H1 (cell line): ENCODE data around the gene PPP1R14C. TPM values are rescaled to one million over a fixed set of nuclear protein-coding genes. Genes with fewer than 3 reads are reported as not detected.

Source experiments
- CTCF ChIA-PET: fragments of 300-600 bp; sonication (Branson Sonifier 250); formaldehyde crosslinking; loops from one replicate; lab custom pipeline; 2021; ENCODE audit not compliant: partially characterized antibody; lab: Charles Lee
- POLR2A ChIA-PET: fragments of 300-600 bp; sonication (Branson Sonifier 250); formaldehyde crosslinking; loops from one replicate; lab custom pipeline; 2021; ENCODE audit warnings: inconsistent platforms; ENCODE audit not compliant: partially characterized antibody; lab: Charles Lee
- DNase-seq, 2 experiments: peaks; one replicate each; pipeline versions ENCODE4 v3.0.0 to v3.0.0-alpha.2; 2010 to 2022; ENCODE audit warnings: low spot score in 2 of 2, low read depth in 1 of 2, mixed read lengths in 1 of 2
- FAIRE-seq: peaks from 2 replicates; lab custom pipeline; 2011; peaks lifted over from hg19 to GRCh38; lab: Jason Lieb, UNC
- H2AFZ ChIP-seq: 2 replicates; pipeline ENCODE4 v1.8.1; 2012; ENCODE audit warnings: low read length, inconsistent platforms
- H2AK5ac ChIP-seq: 2 replicates; pipeline ENCODE4 v1.6.1; 2013; ENCODE audit warnings: low read depth, low read length
- H2BK120ac ChIP-seq: replicated peaks from 2 replicates; pipeline ENCODE3; 2013; ENCODE audit warnings: low read depth, low read length, inconsistent platforms
- H2BK12ac ChIP-seq: 2 replicates; pipeline ENCODE4 v1.6.1; 2013; ENCODE audit warnings: low read depth, low read length
- H2BK15ac ChIP-seq: 2 replicates; pipeline ENCODE4 v1.6.1; 2013; ENCODE audit warnings: low read length
- H2BK20ac ChIP-seq: 2 replicates; pipeline ENCODE4 v1.6.1; 2013; ENCODE audit warnings: low read length
- H2BK5ac ChIP-seq: 2 replicates; pipeline ENCODE4 v1.6.1; 2013; ENCODE audit warnings: low read depth, low read length
- H3K14ac ChIP-seq: 2 replicates; pipeline ENCODE4 v1.6.1; 2013; ENCODE audit warnings: inconsistent platforms; ENCODE audit not compliant: insufficient read length
- H3K18ac ChIP-seq: 2 replicates; pipeline ENCODE4 v1.6.1; 2013; ENCODE audit warnings: low read length; ENCODE audit errors: extremely low read depth
- H3K23ac ChIP-seq: 2 replicates; pipeline ENCODE4 v1.6.1; 2013; ENCODE audit warnings: inconsistent platforms; ENCODE audit not compliant: insufficient read length
- H3K23me2 ChIP-seq: 2 replicates; pipeline ENCODE4 v1.6.1; 2013; ENCODE audit warnings: low read depth, low read length
- H3K27ac ChIP-seq: 2 replicates; pipeline ENCODE4 v1.6.1; 2011; ENCODE audit warnings: low read depth, low read length, inconsistent platforms
- H3K27me3 ChIP-seq, 4 experiments: replicated peaks in 1 of 4; 1 replicate in 1 of 4; 2 replicates in 3 of 4; pipeline versions ENCODE4 v1.6.1 to v1.8.1; 2011 to 2013; ENCODE audit warnings: low read length in 3 of 4, mild to moderate bottlenecking in 3 of 4, inconsistent platforms in 2 of 4, mixed read lengths in 2 of 4, moderate library complexity in 1 of 4; ENCODE audit not compliant: control insufficient read depth in 3 of 4, insufficient read depth in 3 of 4; ENCODE audit errors: extremely low read depth in 1 of 4
- H3K36me3 ChIP-seq, 4 experiments: 2 replicates each; pipeline versions ENCODE4 v1.6.1 to v1.8.1; 2011 to 2013; ENCODE audit warnings: mild to moderate bottlenecking in 4 of 4, low read length in 3 of 4, moderate library complexity in 2 of 4, control low read depth in 1 of 4, inconsistent platforms in 1 of 4; ENCODE audit not compliant: insufficient read depth in 4 of 4, control insufficient read depth in 2 of 4
- H3K4ac ChIP-seq: replicated peaks from 2 replicates; pipeline ENCODE3; 2013; ENCODE audit warnings: low read length, low read depth, mixed read lengths, inconsistent platforms; ENCODE audit not compliant: insufficient read length
- H3K4me1 ChIP-seq, 4 experiments: replicated peaks in 1 of 4; 1 replicate in 1 of 4; 2 replicates in 3 of 4; pipeline versions ENCODE4 v1.6.1 to v1.8.1; 2011 to 2013; ENCODE audit warnings: low read length in 3 of 4, inconsistent platforms in 2 of 4, mixed read lengths in 1 of 4; ENCODE audit not compliant: insufficient read depth in 4 of 4, control insufficient read depth in 3 of 4
- H3K4me2 ChIP-seq, 2 experiments: 2 replicates each; pipeline versions ENCODE4 v1.6.1 to v1.8.1; 2011 to 2013; ENCODE audit warnings: low read depth in 2 of 2, low read length in 2 of 2, control low read depth in 1 of 2, inconsistent platforms in 1 of 2, mild to moderate bottlenecking in 1 of 2; ENCODE audit not compliant: insufficient read depth in 1 of 2
- H3K4me3 ChIP-seq, 4 experiments: fragments of 200-600, 300-600 bp in 1 of 4; sonication (generic), shearing (Covaris generic), sonication (Bioruptor Twin) in 1 of 4; 2 replicates each; pipeline versions ENCODE4 v1.5.1 to v1.8.1; 2011 to 2016; ENCODE audit warnings: low read length in 4 of 4, low read depth in 3 of 4, control low read depth in 2 of 4, inconsistent platforms in 2 of 4, mild to moderate bottlenecking in 2 of 4, mixed read lengths in 1 of 4, moderate library complexity in 1 of 4; ENCODE audit not compliant: insufficient read depth in 2 of 4; ENCODE audit errors: extremely low read depth in 1 of 4
- H3K56ac ChIP-seq: replicated peaks from 2 replicates; pipeline ENCODE3; 2013; ENCODE audit warnings: low read depth, mild to moderate bottlenecking, mixed read lengths, low read length, inconsistent platforms; ENCODE audit not compliant: insufficient read length
- H3K79me1 ChIP-seq: 2 replicates; pipeline ENCODE4 v1.6.1; 2013; ENCODE audit warnings: low read depth, low read length, control low read depth
- H3K79me2 ChIP-seq, 2 experiments: 2 replicates each; pipeline versions ENCODE4 v1.6.1 to v1.8.1; 2012 to 2013; ENCODE audit warnings: low read length in 2 of 2, mild to moderate bottlenecking in 2 of 2, inconsistent platforms in 1 of 2; ENCODE audit not compliant: insufficient read depth in 2 of 2, control insufficient read depth in 1 of 2
- H3K9ac ChIP-seq, 4 experiments: replicated peaks in 1 of 4; 1 replicate in 1 of 4; 2 replicates in 3 of 4; pipeline versions ENCODE4 v1.6.1 to v1.8.1; 2011 to 2013; ENCODE audit warnings: low read depth in 3 of 4, low read length in 3 of 4, control low read depth in 2 of 4, mild to moderate bottlenecking in 2 of 4, moderate library complexity in 2 of 4, inconsistent platforms in 1 of 4; ENCODE audit errors: extremely low read depth in 1 of 4
- H3K9me3 ChIP-seq, 2 experiments: 2 replicates each; pipeline versions ENCODE4 v1.6.1 to v1.8.1; 2012 to 2013; ENCODE audit warnings: mild to moderate bottlenecking in 2 of 2, moderate library complexity in 2 of 2, control low read depth in 1 of 2, inconsistent platforms in 1 of 2, low read depth in 1 of 2, low read length in 1 of 2, mixed read lengths in 1 of 2; ENCODE audit not compliant: insufficient read depth in 2 of 2
- H4K20me1 ChIP-seq, 2 experiments: replicated peaks in 1 of 2; 2 replicates each; pipeline versions ENCODE3 to v1.8.1; 2011 to 2013; ENCODE audit warnings: inconsistent platforms in 2 of 2, low read length in 2 of 2, mild to moderate bottlenecking in 1 of 2; ENCODE audit not compliant: insufficient read depth in 2 of 2, control insufficient read depth in 1 of 2
- H4K5ac ChIP-seq: 2 replicates; pipeline ENCODE4 v1.6.1; 2013; ENCODE audit warnings: low read length, low read depth, mixed read lengths, inconsistent platforms; ENCODE audit not compliant: insufficient read length
- H4K8ac ChIP-seq: 2 replicates; pipeline ENCODE4 v1.8.0; 2013; ENCODE audit warnings: mild to moderate bottlenecking, moderate library complexity, low read length, inconsistent platforms; ENCODE audit not compliant: insufficient read depth; ENCODE audit errors: extremely low read depth
- H4K91ac ChIP-seq: replicated peaks from 2 replicates; pipeline ENCODE3; 2013; ENCODE audit warnings: low read length, mixed read lengths, inconsistent platforms; ENCODE audit not compliant: insufficient read length
- BACH1 ChIP-seq: IDR thresholded peaks from 2 replicates; pipeline ENCODE4 v1.6.1; 2012; ENCODE audit warnings: low read length, improper control_type of control experiment
- BRCA1 ChIP-seq: IDR thresholded peaks from 2 replicates; pipeline ENCODE4 v1.6.1; 2012; ENCODE audit warnings: low read depth, low read length, improper control_type of control experiment
- MAFK ChIP-seq: IDR thresholded peaks from 2 replicates; pipeline ENCODE4 v1.6.1; 2012; ENCODE audit warnings: low read depth, mild to moderate bottlenecking, improper control_type of control experiment, low read length
- SIN3A ChIP-seq, 2 experiments: IDR thresholded peaks in 1 of 2; conservative IDR thresholded peaks in 1 of 2; 2 replicates each; pipeline ENCODE4 v1.6.1; 2011 to 2012; ENCODE audit warnings: low read length in 2 of 2, improper control_type of control experiment in 1 of 2, low read depth in 1 of 2, mild to moderate bottlenecking in 1 of 2
- SIRT6 ChIP-seq: IDR thresholded peaks from one replicate; pipeline ENCODE4 v1.7.1; 2012; ENCODE audit warnings: low read length, inconsistent platforms
- SP4 ChIP-seq: IDR thresholded peaks from 2 replicates; pipeline ENCODE4 v1.6.1; 2012; ENCODE audit warnings: low read length, inconsistent platforms
- SRF ChIP-seq: IDR thresholded peaks from 2 replicates; pipeline ENCODE4 v1.6.1; 2011; ENCODE audit warnings: mild to moderate bottlenecking, low read depth, low read length, moderate library complexity
- TBP ChIP-seq: IDR thresholded peaks from 2 replicates; pipeline ENCODE4 v1.6.1; 2011; ENCODE audit warnings: low read depth, low read length, improper control_type of control experiment
- TCF12 ChIP-seq: IDR thresholded peaks from 2 replicates; pipeline ENCODE4 v1.6.1; 2011; ENCODE audit warnings: low read depth, mild to moderate bottlenecking, low read length
- ZNF274 ChIP-seq: IDR thresholded peaks from 2 replicates; pipeline ENCODE4 v1.7.0; 2012; ENCODE audit warnings: low read length, borderline replicate concordance; ENCODE audit errors: extremely low read depth
- WGBS, 2 experiments: shearing (Covaris generic) in 1 of 2; methylation state at CpG; one replicate each; pipeline versions ENCODE4 v1.1.6 to v1.1.7; 2013 to 2015; ENCODE audit warnings: low lambda C conversion rate in 2 of 2, mixed read lengths in 2 of 2, inconsistent platforms in 1 of 2, low coverage in 1 of 2, missing lambda C conversion rate in 1 of 2; ENCODE audit not compliant: insufficient replicate concordance in 2 of 2, insufficient coverage in 1 of 2, insufficient read length in 1 of 2; ENCODE audit errors: extremely low coverage in 1 of 2, missing lambda C conversion rate in 1 of 2; 5-methylcytosine and 5-hydroxymethylcytosine counted together
- polyA plus RNA-seq, 7 experiments: library from polyadenylated mRNA; depleted of rRNA in 3 of 7; stranded (reverse) in 5 of 7; unstranded in 2 of 7; fragments of >200 nt in 5 of 7; fragments of 200-250 nt in 2 of 7; gene quantifications; 1 replicate in 5 of 7; 2 replicates in 1 of 7; 4 replicates in 1 of 7; pipeline versions ENCODE4 v1.2.1 to v1.2.3, GENCODE V29; 2011 to 2013; ENCODE audit warnings: missing spikeins in 2 of 7, mixed read lengths in 2 of 7
- total RNA-seq: library from RNA; stranded (reverse); fragmentation: NEBNext Ultra II Directional; extraction: Animal tissue kit (Norgen Biotek cat#: 25700); gene quantifications from 2 replicates; pipeline ENCODE4 v1.2.1, GENCODE V29; 2021

Gene PPP1R14C
- total and polyA plus RNA-seq, 2 of the 8 experiments (the other 6 are each of a cell fraction or from before 2014, with no cell fraction given), result 0.30 to 0.61 TPM

DNA sequence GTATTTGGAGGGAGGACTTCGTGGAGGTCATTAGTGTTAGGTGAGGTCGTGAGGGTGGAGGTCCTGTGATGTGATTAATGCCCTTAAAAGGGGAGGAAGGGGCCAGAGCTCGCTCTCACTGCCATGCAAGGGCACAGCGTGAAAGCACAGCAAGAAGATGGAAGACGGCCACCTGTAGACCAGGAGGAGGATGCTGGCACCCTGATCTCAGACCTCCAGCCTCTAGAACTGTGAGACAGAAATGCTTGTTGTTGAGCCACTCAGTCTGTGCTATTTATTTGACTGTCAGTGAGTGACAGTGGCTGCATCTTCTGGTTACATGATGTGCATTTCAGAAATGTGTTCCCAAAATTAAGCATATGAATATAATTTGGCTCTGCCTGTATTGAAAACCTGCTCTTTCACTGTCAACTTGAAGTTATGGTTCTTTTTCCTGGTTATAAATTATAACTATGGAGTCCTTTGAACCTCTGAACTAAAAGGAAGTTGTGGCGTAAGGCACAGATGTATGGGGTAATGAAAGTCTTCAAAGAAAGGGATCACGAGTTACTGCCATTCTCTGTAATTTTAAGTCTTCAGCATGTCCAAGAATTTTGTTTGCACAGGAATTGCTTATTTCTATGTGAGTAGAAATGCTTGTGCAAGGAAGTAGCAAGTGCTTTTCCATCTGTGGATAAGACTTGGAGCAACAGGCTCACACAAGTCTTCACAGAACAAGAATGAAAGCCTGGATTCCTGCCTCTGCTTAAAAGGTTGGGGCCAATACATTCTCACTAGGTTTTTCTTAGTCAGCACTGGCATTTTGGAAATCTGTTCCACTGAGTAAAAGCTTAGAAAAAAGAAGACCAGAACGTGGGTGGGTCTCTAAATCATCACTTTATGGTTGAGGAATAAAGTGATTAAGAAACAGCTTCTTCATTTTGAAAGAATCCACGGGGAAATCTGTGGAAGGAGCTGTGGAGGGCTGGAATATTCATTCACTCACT lies 10.3 kb downstream of the PPP1R14C start:
- TF ChIP-seq SIRT6 (no peak), ZNF274 (no peak), SP4 (no peak), TBP (no peak), TCF12 (no peak), MAFK (no peak), SRF (no peak), BACH1 (no peak), SIN3A (conservative IDR thresholded peaks at IDR 0.05 in 1 of 2, IDR thresholded peaks at IDR 0.05 in 1 of 2; ENCODE audit: low read depth in 1 of 2, low read length in 2 of 2) (no peak), BRCA1 (no peak)
- no peak overlapping the region for H3K23ac ChIP-seq
- no peaks in the 10 kb centered on the region for H3K79me2 ChIP-seq
- H4K91ac ChIP-seq, result no peak overlapping the region
- no peaks in the 10 kb centered on the region for H3K79me1 ChIP-seq
- H3K4me3 ChIP-seq, result no peak overlapping the region
- no peak overlapping the region for H3K4ac ChIP-seq
- H3K14ac ChIP-seq, result no peak overlapping the region
- no peaks in the 10 kb centered on the region for H3K36me3 ChIP-seq
- H2BK5ac ChIP-seq, result no peak overlapping the region
- peaks cover 0 to 4% (median 0%) of the 10 kb centered on the region in 4 experiments; a peak in 3 of 7 replicates for H3K27me3 ChIP-seq
- H3K9ac ChIP-seq, result no peak overlapping the region
- no peaks in the 10 kb centered on the region for H3K23me2 ChIP-seq
- no peaks in the 10 kb centered on the region for H3K9me3 ChIP-seq
- no peak overlapping the region for H3K56ac ChIP-seq
- no peak overlapping the region for H3K18ac ChIP-seq
- H4K5ac ChIP-seq, result no peak overlapping the region
- H2BK12ac ChIP-seq, result no peak overlapping the region
- no peak overlapping the region for H4K8ac ChIP-seq
- FAIRE-seq (no peak), DNase-seq (no peak)
- H4K20me1 ChIP-seq, result no peaks in the 10 kb centered on the region
- no peak overlapping the region for H2BK120ac ChIP-seq
- CTCF ChIA-PET, result interaction anchor here (1.2 to 1.4 kb wide), 2 partner anchors 71 to 119 kb away, joined by 3 read pairs; no protein-coding TSS in a partner anchor
- H2BK15ac ChIP-seq, result no peak overlapping the region
- 78% methylated on average over 9 of the region's 9 CpGs; no CpG with 5 or more reads in 1 of the 2 experiments for WGBS, 2 experiments
- no peak overlapping the region for H3K27ac ChIP-seq
- H2AFZ ChIP-seq, result no peak overlapping the region
- H3K4me1 ChIP-seq, result peaks cover 2 to 6% (median 5%) of the 10 kb centered on the region in 4 experiments; a peak in 5 of 7 replicates
- POLR2A ChIA-PET, result no interaction called here
- no peak overlapping the region for H2AK5ac ChIP-seq
- H3K4me2 ChIP-seq, result no peak overlapping the region
- H2BK20ac ChIP-seq, result no peak overlapping the region
